ENCODE data around the gene KLHL2. TPM values are rescaled to one million over a fixed set of nuclear protein-coding genes. Genes with fewer than 3 reads are reported as not detected.

The KLHL2 gene
- total and polyA plus RNA-seq, 2 of the 13 experiments (the other 11 are each of a cell fraction or from before 2014, with no cell fraction given) = 9.2 to 17.6 TPM

- no peak for TF ChIP-seq MTERF4 (CRISPR knock-in tag; IDR thresholded peaks at IDR 0.05)
- TF ChIP-seq DNMT3B (CRISPR knock-in tag; conservative IDR thresholded peaks at IDR 0.05) = peak; percentile 58; the same call in 1 of the 2 replicates
- TF ChIP-seq ZNF644 (CRISPR knock-in tag; IDR thresholded peaks at IDR 0.05; ENCODE audit: low read depth) = peak; percentile 96
- TF ChIP-seq ZMYM3 (CRISPR knock-in tag; IDR thresholded peaks at IDR 0.05) = peak; percentile 91
- TF ChIP-seq ZNF468 (CRISPR knock-in tag; IDR thresholded peaks at IDR 0.05) = no peak
- TF ChIP-seq HMGXB3 (CRISPR knock-in tag; IDR thresholded peaks at IDR 0.05; ENCODE audit: borderline replicate concordance) = no peak
- TF ChIP-seq KDM3A (CRISPR knock-in tag; IDR thresholded peaks at IDR 0.05; ENCODE audit: low read depth) = no peak
- no peak for TF ChIP-seq ZNF883 (CRISPR knock-in tag; IDR thresholded peaks at IDR 0.05; ENCODE audit: not compliant biosample characterization)
- TF ChIP-seq WIZ (CRISPR knock-in tag; IDR thresholded peaks at IDR 0.05) = no peak
- peak; percentile 74 for TF ChIP-seq TEAD3 (CRISPR knock-in tag; optimal IDR thresholded peaks at IDR 0.05; ENCODE audit: borderline replicate concordance)
- no peak for TF ChIP-seq SP1 (IDR thresholded peaks at IDR 0.05)
- no peak for TF ChIP-seq SP1 (CRISPR knock-in tag; IDR thresholded peaks at IDR 0.05)
- TF ChIP-seq ZNF782 (CRISPR knock-in tag; IDR thresholded peaks at IDR 0.05; ENCODE audit: borderline replicate concordance) = no peak
- no peak for TF ChIP-seq CHD2 (IDR thresholded peaks at IDR 0.05; ENCODE audit: low read depth, low read length)
- TF ChIP-seq HMG20B (CRISPR knock-in tag; conservative IDR thresholded peaks at IDR 0.05) = peak; percentile 83
- no peak for TF ChIP-seq ZNF138 (CRISPR knock-in tag; IDR thresholded peaks at IDR 0.05; ENCODE audit: low read depth)
- peak; percentile 84 for TF ChIP-seq HDAC1 (CRISPR knock-in tag; IDR thresholded peaks at IDR 0.05)
- peak; percentile 91 for TF ChIP-seq TARDBP (CRISPR knock-in tag; IDR thresholded peaks at IDR 0.05)
- no peak for TF ChIP-seq ZBTB42 (CRISPR knock-in tag; IDR thresholded peaks at IDR 0.05)
- TF ChIP-seq FIP1L1 (IDR thresholded peaks at IDR 0.05; ENCODE audit: borderline replicate concordance, insufficient read depth, low read depth, low read length) = no peak
- no peak for TF ChIP-seq ZNF512 (CRISPR knock-in tag; IDR thresholded peaks at IDR 0.05)
- TF ChIP-seq ZNF10 (CRISPR knock-in tag; IDR thresholded peaks at IDR 0.05; ENCODE audit: borderline replicate concordance, low read depth) = no peak
- TF ChIP-seq MED8 (CRISPR knock-in tag; IDR thresholded peaks at IDR 0.05; ENCODE audit: insufficient replicate concordance) = peak; percentile 79
- 0 out of 2 replicates have a peak, but pooled peaks have one; percentile 36 for TF ChIP-seq CCDC6 (CRISPR knock-in tag; IDR thresholded peaks at IDR 0.05)
- TF ChIP-seq ZNF639 (CRISPR knock-in tag; conservative IDR thresholded peaks at IDR 0.05) = no peak
These were observed 162.2 kb downstream of the KLHL2 start (continued) for GRCh38 chr4:165369522-165369921.
